ENCODE measurements around the gene SLC39A13.

The SLC39A13 gene

DNA sequence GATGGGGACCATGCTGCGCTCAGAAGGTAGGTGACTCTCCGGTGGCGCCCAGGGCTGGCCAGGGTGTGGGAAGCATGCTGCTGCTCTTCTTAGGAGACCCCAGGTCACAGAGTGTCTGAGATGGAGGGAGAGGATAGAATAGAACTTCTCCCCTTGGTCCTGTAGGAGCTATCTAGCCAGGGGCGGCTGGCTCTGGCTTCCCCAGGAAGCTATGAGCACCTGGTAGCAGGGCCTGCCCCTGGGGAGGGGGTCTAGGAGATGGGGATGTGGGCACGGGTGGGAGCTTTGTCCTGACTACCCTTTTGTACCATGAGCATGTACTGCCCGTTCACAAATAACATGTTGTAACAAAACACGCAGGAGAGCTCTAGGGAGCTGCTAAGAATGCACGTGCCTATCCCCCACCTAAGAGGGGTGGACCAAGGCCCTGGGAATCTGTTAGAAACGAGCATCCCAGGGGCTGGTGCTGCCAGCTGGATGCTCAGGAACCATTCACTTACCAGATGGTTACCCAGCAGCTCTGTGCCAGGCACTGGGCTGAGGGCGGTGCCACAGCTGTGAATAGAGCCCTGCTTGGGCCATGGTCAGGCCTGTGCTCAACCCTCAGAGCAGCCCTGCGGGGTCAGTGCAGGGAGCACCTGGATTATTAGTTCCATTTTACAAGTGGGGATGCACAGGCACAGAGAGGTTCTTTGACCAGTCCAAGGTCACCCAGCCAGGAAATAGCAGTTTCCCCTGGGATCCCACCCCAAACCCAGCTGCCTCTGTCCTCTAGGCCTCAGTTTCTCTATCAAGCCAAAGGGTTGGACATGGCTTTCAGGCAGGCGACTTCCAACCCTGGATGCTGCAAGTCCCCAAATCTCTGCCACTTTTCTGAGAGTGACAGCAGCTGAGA, 2.2 kb downstream of the SLC39A13 start:
- TF ChIP-seq, protein P1, sequence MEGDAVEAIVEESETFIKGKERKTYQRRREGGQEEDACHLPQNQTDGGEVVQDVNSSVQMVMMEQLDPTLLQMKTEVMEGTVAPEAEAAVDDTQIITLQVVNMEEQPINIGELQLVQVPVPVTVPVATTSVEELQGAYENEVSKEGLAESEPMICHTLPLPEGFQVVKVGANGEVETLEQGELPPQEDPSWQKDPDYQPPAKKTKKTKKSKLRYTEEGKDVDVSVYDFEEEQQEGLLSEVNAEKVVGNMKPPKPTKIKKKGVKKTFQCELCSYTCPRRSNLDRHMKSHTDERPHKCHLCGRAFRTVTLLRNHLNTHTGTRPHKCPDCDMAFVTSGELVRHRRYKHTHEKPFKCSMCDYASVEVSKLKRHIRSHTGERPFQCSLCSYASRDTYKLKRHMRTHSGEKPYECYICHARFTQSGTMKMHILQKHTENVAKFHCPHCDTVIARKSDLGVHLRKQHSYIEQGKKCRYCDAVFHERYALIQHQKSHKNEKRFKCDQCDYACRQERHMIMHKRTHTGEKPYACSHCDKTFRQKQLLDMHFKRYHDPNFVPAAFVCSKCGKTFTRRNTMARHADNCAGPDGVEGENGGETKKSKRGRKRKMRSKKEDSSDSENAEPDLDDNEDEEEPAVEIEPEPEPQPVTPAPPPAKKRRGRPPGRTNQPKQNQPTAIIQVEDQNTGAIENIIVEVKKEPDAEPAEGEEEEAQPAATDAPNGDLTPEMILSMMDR (IDR thresholded peaks at IDR 0.05; ENCODE audit: insufficient read depth, low read depth, low read length, missing control alignments), result no peak
- H3K4me3 ChIP-seq (ENCODE audit: low read length), result no peak overlapping the region

DNA sequence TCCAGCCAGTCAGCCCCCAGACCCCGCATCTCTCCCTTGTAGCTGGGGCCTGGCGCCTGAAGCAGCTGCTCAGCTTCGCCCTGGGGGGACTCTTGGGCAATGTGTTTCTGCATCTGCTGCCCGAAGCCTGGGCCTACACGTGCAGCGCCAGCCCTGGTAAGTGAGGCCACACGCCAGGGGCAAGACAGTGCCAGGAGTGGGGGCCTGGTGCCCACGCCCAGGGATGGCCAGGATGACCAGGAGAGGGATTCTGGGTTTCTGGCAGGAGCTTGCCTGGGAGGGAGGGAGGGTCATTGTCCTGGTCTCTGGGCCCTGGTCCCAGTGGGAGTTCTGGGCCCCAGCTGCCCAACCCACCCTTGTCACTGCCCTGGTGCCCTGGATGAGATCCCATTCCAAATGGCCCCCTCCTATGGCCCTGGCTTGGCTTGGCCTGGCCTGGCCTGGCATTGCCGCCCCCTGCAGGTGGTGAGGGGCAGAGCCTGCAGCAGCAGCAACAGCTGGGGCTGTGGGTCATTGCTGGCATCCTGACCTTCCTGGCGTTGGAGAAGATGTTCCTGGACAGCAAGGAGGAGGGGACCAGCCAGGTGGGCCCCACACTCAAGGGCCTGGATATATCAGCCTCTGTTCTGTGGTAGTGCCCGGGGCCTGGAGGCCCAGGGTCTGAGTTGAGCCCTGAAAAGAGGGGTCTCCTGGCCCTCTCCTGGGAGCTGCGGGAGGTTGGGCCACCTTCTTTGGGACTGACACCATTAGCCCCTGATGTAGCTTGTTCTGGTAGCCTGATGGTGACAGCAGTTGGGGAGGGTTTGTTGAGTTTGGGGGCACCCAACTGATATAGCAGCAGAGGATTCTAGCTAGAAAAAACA, 3.7 kb downstream of the SLC39A13 start:
- TF ChIP-seq, protein P1 (IDR thresholded peaks at IDR 0.05; ENCODE audit: insufficient read depth, low read depth, low read length, missing control alignments), result peak; percentile 72
- no peak overlapping the region for H3K4me3 ChIP-seq (ENCODE audit: low read length)
- DNase-seq (ENCODE audit: low read depth), result peak; percentile 36

More for the DNA sequence above, 2.2 kb downstream of the SLC39A13 start:
- no peak for DNase-seq (ENCODE audit: low read depth)

DNA sequence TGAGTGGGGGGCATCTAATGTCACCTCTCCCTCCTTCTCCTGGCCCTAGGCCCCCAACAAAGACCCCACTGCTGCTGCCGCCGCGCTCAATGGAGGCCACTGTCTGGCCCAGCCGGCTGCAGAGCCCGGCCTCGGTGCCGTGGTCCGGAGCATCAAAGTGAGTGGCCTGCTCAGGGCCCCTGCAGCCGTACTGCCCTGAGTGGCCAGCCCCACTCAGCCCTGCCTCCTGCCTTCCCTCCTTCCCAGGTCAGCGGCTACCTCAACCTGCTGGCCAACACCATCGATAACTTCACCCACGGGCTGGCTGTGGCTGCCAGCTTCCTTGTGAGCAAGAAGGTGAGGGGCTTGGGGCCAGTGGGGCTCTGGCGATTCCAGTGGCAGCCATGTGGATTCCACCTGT, 5.0 kb downstream of the SLC39A13 start:
- TF ChIP-seq, protein P1 (IDR thresholded peaks at IDR 0.05; ENCODE audit: insufficient read depth, low read depth, low read length, missing control alignments), result no peak
- DNase-seq (ENCODE audit: low read depth), result no peak
- H3K4me3 ChIP-seq (ENCODE audit: low read length), result no peak overlapping the region

DNA sequence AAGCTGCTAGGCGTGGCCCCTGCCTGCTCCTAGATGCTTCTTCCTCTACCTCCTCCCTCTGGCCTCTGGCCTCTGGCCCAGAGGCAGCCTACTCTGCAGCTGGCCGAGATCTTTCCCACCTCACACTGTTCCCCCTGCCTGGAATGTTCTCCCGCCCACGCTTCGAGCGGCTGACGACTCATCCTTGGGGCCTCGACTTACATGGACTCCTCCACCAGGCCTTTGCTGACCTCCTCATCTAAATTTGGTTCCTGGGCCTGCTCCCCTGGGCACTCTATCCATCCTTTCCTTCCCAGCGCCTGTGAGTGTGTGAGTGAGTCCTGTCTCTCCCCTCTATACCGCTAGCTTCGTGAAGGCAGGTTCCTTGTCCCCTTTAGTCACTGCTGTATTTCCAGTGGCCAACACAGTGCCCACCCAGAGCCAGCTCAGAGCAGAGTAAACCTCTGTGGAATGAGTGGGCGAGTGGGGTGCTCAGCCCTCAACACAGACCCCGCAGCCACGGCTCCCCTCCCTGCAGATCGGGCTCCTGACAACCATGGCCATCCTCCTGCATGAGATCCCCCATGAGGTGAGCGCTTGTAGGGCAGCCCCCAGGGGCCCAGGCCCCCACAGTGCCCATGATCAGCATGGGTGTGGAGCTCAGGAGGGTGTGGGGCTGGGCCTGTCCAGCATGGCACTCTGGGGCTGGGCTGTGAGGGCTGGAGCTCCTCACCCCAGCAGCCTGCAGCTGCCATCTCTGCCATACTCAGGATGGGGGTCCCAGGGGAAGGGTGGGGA, 5.7 kb downstream of the SLC39A13 start:
- H3K4me3 ChIP-seq (ENCODE audit: low read length), result no peak overlapping the region
- TF ChIP-seq, protein P1 (IDR thresholded peaks at IDR 0.05; ENCODE audit: insufficient read depth, low read depth, low read length, missing control alignments), result no peak
- no peak for DNase-seq (ENCODE audit: low read depth)

DNA sequence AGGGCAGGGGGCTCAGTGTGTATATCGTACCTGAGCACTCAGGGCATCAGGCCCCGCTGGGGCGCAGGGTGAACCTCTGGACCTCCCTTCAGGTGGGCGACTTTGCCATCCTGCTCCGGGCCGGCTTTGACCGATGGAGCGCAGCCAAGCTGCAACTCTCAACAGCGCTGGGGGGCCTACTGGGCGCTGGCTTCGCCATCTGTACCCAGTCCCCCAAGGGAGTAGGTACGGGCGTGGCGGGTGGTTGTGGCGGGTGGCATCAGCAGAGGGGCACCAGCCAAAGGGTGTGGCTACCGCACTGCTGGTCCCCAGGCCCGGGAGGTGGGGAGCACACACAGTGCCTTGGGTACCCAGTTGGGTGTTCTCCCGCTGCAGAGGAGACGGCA, 6.3 kb downstream of the SLC39A13 start:
- DNase-seq (ENCODE audit: low read depth), result no peak
- H3K4me3 ChIP-seq (ENCODE audit: low read length), result no peak overlapping the region
- TF ChIP-seq, protein P1 (IDR thresholded peaks at IDR 0.05; ENCODE audit: insufficient read depth, low read depth, low read length, missing control alignments), result no peak

DNA sequence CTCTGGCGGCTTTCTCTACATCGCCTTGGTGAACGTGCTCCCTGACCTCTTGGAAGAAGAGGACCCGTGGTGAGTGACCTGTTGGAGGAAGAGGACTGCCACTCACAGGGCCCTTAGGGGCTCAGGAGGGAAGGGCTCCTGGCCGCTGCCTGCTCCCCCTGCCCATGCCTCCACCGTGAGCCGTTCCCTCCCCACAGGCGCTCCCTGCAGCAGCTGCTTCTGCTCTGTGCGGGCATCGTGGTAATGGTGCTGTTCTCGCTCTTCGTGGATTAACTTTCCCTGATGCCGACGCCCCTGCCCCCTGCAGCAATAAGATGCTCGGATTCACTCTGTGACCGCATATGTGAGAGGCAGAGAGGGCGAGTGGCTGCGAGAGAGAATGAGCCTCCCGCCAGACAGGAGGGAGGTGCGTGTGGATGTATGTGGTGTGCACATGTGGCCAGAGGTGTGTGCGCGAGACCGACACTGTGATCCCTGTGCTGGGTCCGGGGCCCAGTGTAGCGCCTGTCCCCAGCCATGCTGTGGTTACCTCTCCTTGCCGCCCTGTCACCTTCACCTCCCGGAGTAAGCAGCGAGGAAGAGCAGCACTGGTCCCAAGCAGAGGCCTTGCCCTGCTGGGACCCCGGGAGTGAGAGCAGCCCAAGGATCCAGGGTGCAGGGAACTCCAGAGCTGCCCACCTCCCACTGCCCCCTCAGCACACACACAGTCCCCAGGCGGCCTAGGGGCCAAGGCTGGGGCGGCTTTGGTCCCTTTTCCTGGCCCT, 6.9 kb downstream of the SLC39A13 start:
- no peak overlapping the region for H3K4me3 ChIP-seq (ENCODE audit: low read length)
- no peak for DNase-seq (ENCODE audit: low read depth)

More for the DNA sequence above, 6.9 kb downstream of the SLC39A13 start:
- TF ChIP-seq, protein P1 (IDR thresholded peaks at IDR 0.05; ENCODE audit: insufficient read depth, low read depth, low read length, missing control alignments), result no peak

Data from epithelial cell of esophagus (primary cell).